ENCODE measurements around the gene FHAD1.

The FHAD1 gene

GRCh38 chr1:15435239-15436077 lies 188.4 kb downstream of the FHAD1 start:
- ChIA-PET CTCF (no interaction called here), POLR2A (ENCODE audit: low non-redundant PET) (no interaction called here)
- H3K27ac ChIP-seq, result no peak overlapping the region
- DNase-seq (ENCODE audit: low spot score), result no peak
- TF ChIP-seq CTCF (conservative IDR thresholded peaks at IDR 0.05; ENCODE audit: low read depth), result no peak

- H3K27ac ChIP-seq, result no peak overlapping the region
- no peak for DNase-seq (ENCODE audit: low spot score)
- CTCF ChIA-PET, result interaction anchor here (0.5 to 1.0 kb wide), 2 partner anchors 13 kb away, joined by 3 to 9 read pairs; no protein-coding TSS in a partner anchor
- POLR2A ChIA-PET (ENCODE audit: low non-redundant PET), result no interaction called here
- no peak for TF ChIP-seq CTCF (conservative IDR thresholded peaks at IDR 0.05; ENCODE audit: low read depth)
Measured at GRCh38 chr1:15436881-15437442, 189.9 kb downstream of the FHAD1 start.

- DNase-seq (ENCODE audit: low spot score), result no peak
- no peak for TF ChIP-seq CTCF (conservative IDR thresholded peaks at IDR 0.05; ENCODE audit: low read depth)
- POLR2A ChIA-PET (ENCODE audit: low non-redundant PET), result no interaction called here
- CTCF ChIA-PET, result no interaction called here
- H3K27ac ChIP-seq, result no peak overlapping the region
Measured at GRCh38 chr1:15439325-15439724, 192.3 kb downstream of the FHAD1 start.

GRCh38 chr1:15440357-15440756 lies 193.3 kb downstream of the FHAD1 start:
- CTCF ChIA-PET, result interaction anchor here (1.4 to 1.5 kb wide), 2 partner anchors 9 to 61 kb away, joined by 3 read pairs; no protein-coding TSS in a partner anchor
- TF ChIP-seq CTCF (conservative IDR thresholded peaks at IDR 0.05; ENCODE audit: low read depth), result no peak
- POLR2A ChIA-PET (ENCODE audit: low non-redundant PET), result no interaction called here
- H3K27ac ChIP-seq, result no peak overlapping the region
- no peak for DNase-seq (ENCODE audit: low spot score)

GRCh38 chr1:15441247-15441646 lies 194.2 kb downstream of the FHAD1 start:
- no peak for DNase-seq (ENCODE audit: low spot score)
- no peak overlapping the region for H3K27ac ChIP-seq
- no peak for TF ChIP-seq CTCF (conservative IDR thresholded peaks at IDR 0.05; ENCODE audit: low read depth)
- CTCF ChIA-PET, result interaction anchor here (0.8 to 1.5 kb wide), 3 partner anchors 10 to 118 kb away, joined by 3 read pairs; no protein-coding TSS in a partner anchor
- POLR2A ChIA-PET (ENCODE audit: low non-redundant PET), result no interaction called here

- TF ChIP-seq CTCF (conservative IDR thresholded peaks at IDR 0.05; ENCODE audit: low read depth), result no peak
- no peak for DNase-seq (ENCODE audit: low spot score)
- ChIA-PET POLR2A (ENCODE audit: low non-redundant PET) (no interaction called here), CTCF (no interaction called here)
- no peak overlapping the region for H3K27ac ChIP-seq
Measured at GRCh38 chr1:15442119-15442518, 195.1 kb downstream of the FHAD1 start.

All from RWPE1 (cell line).